GM23338 (cell line): ENCODE measurements around the gene VWA2. TPM values are rescaled to one million over a fixed set of nuclear protein-coding genes. Genes with fewer than 3 reads are reported as not detected.

ENCODE experiments used
- ATAC-seq: fragments of 200-7000 bp; cut with Tn5 transposase; 3 replicates; pipeline ENCODE4 v1.9.1; 2020
- DNase-seq: peaks from one replicate; pipeline ENCODE4 v3.0.0-alpha.2; 2015; ENCODE audit warnings: low spot score
- H2AFZ ChIP-seq: fragments of 200-600 bp; sonication (generic); 2 replicates; pipeline ENCODE4 v1.8.0; 2016; ENCODE audit warnings: antibody characterized with exemption, mild to moderate bottlenecking, moderate library complexity
- H3F3A ChIP-seq: fragments of 200-600 bp; sonication (generic); replicated peaks from 2 replicates; pipeline ENCODE4 v1.8.0; 2017; ENCODE audit warnings: antibody characterized with exemption, mixed run types, low read depth
- H3K27ac ChIP-seq: fragments of 200-600 bp; sonication (generic); 2 replicates; pipeline ENCODE4 v1.6.1; 2016; ENCODE audit warnings: low read depth
- H3K27me3 ChIP-seq: fragments of 200-600 bp; sonication (generic); 2 replicates; pipeline ENCODE4 v1.8.0; 2016; ENCODE audit warnings: mild to moderate bottlenecking, mixed run types, moderate library complexity; ENCODE audit not compliant: insufficient read depth
- H3K36me3 ChIP-seq: fragments of 200-600 bp; sonication (generic); 2 replicates; pipeline ENCODE4 v1.8.0; 2016; ENCODE audit warnings: mild to moderate bottlenecking; ENCODE audit not compliant: insufficient read depth
- H3K4me1 ChIP-seq: fragments of 200-600 bp; sonication (generic); 2 replicates; pipeline ENCODE4 v1.8.0; 2016; ENCODE audit warnings: mild to moderate bottlenecking, moderate library complexity; ENCODE audit not compliant: insufficient read depth
- H3K4me2 ChIP-seq: fragments of 200-600 bp; sonication (generic); 2 replicates; pipeline ENCODE4 v1.7.1; 2017; ENCODE audit warnings: mixed run types
- H3K4me3 ChIP-seq: fragments of 200-600 bp; sonication (generic); 2 replicates; pipeline ENCODE4 v1.6.1; 2016; ENCODE audit warnings: mixed run types
- H3K79me2 ChIP-seq: fragments of 200-600 bp; sonication (generic); replicated peaks from 2 replicates; pipeline ENCODE4 v1.8.0; 2017; ENCODE audit warnings: mild to moderate bottlenecking; ENCODE audit not compliant: insufficient read depth
- H3K9me2 ChIP-seq: fragments of 200-600 bp; sonication (generic); 2 replicates; pipeline ENCODE4 v1.8.0; 2017; ENCODE audit not compliant: insufficient read depth
- H4K20me1 ChIP-seq: fragments of 200-600 bp; sonication (generic); replicated peaks from 2 replicates; pipeline ENCODE4 v1.8.0; 2017; ENCODE audit warnings: mild to moderate bottlenecking; ENCODE audit not compliant: insufficient read depth
- H3K27ac Mint-ChIP-seq: 2 replicates; pipeline ENCODE4 v1.8.0; 2020; ENCODE audit warnings: inconsistent platforms, mild to moderate bottlenecking, moderate library complexity, mixed read lengths
- H3K27me3 Mint-ChIP-seq: 3 replicates; pipeline ENCODE4 v1.8.0; 2022; ENCODE audit warnings: low read depth, mild to moderate bottlenecking, moderate library complexity, mixed read lengths, inconsistent platforms; ENCODE audit not compliant: insufficient read depth, poor library complexity
- H3K36me3 Mint-ChIP-seq: 3 replicates; pipeline ENCODE4 v1.8.0; 2021; ENCODE audit warnings: low read depth, mild to moderate bottlenecking, inconsistent platforms, moderate library complexity, mixed read lengths
- H3K4me1 Mint-ChIP-seq: 3 replicates; pipeline ENCODE4 v1.8.0; 2020; ENCODE audit warnings: mild to moderate bottlenecking, inconsistent platforms, mixed read lengths
- H3K4me3 Mint-ChIP-seq: 3 replicates; pipeline ENCODE4 v1.8.0; 2021; ENCODE audit warnings: moderate library complexity, mild to moderate bottlenecking, inconsistent platforms, mixed read lengths
- H3K9me3 Mint-ChIP-seq: 3 replicates; pipeline ENCODE4 v1.8.0; 2020; ENCODE audit warnings: moderate library complexity, mild to moderate bottlenecking, inconsistent platforms, mixed read lengths
- CTCF ChIP-seq, 2 experiments: fragments of 200-600 bp in 1 of 2; sonication (generic) in 1 of 2; conservative IDR thresholded peaks; 2 replicates each; pipeline versions ENCODE4 v1.5.1 to v1.6.1; 2016 to 2017; ENCODE audit warnings: antibody characterized with exemption in 2 of 2, low read depth in 2 of 2, mild to moderate bottlenecking in 2 of 2, moderate library complexity in 1 of 2
- ETS1 ChIP-seq: IDR thresholded peaks from 2 replicates; pipeline ENCODE4 v1.6.1; 2016; ENCODE audit warnings: antibody characterized with exemption
- EZH2 ChIP-seq: fragments of 200-600 bp; sonication (generic); IDR thresholded peaks from one replicate; pipeline ENCODE4 v1.8.0; 2017; ENCODE audit warnings: antibody characterized with exemption, mild to moderate bottlenecking, low read depth; ENCODE audit not compliant: unreplicated experiment
- EZH2phosphoT487 ChIP-seq: fragments of 200-600 bp; sonication (generic); IDR thresholded peaks from one replicate; pipeline ENCODE4 v1.8.1; 2018; ENCODE audit warnings: antibody characterized with exemption; ENCODE audit not compliant: unreplicated experiment
- JUNB ChIP-seq: IDR thresholded peaks from one replicate; pipeline ENCODE4 v1.6.1; 2016; ENCODE audit warnings: antibody characterized with exemption; ENCODE audit not compliant: unreplicated experiment
- NANOG ChIP-seq: IDR thresholded peaks from 2 replicates; pipeline ENCODE4 v1.6.1; 2016; ENCODE audit warnings: antibody characterized with exemption, borderline replicate concordance
- POLR2AphosphoS5 ChIP-seq: IDR thresholded peaks from 2 replicates; pipeline ENCODE4 v1.6.1; 2016; ENCODE audit warnings: antibody characterized with exemption, low read depth
- REST ChIP-seq: IDR thresholded peaks from one replicate; pipeline ENCODE4 v1.6.1; 2018; ENCODE audit warnings: antibody characterized with exemption; ENCODE audit not compliant: unreplicated experiment
- STAT1 ChIP-seq: IDR thresholded peaks from one replicate; pipeline ENCODE4 v1.6.1; 2016; ENCODE audit warnings: antibody characterized with exemption; ENCODE audit not compliant: unreplicated experiment
- ZNF114 ChIP-seq: fragments of 250-450 bp; sonication (Bioruptor Pico); IDR thresholded peaks from 2 replicates; pipeline ENCODE4 v1.5.0; 2020; ENCODE audit warnings: mild to moderate bottlenecking, moderate library complexity
- ZNF331 ChIP-seq: fragments of 250-450 bp; sonication (Bioruptor Pico); IDR thresholded peaks from 2 replicates; pipeline ENCODE4 v1.5.0; 2020; ENCODE audit warnings: low read depth, mild to moderate bottlenecking, moderate library complexity
- polyA plus RNA-seq: library from polyadenylated mRNA; unstranded; fragments of >200 nt; fragmentation: Nextera tagmentation; extraction: Ambion mirVana; gene quantifications from 2 replicates; pipeline ENCODE4 v1.2.1, GENCODE V29; 2016
- total RNA-seq: library from RNA; depleted of rRNA; stranded (reverse); fragments of >200 nt; shearing (Covaris generic); gene quantifications from 2 replicates; pipeline ENCODE4 v1.2.3, GENCODE V29; 2014

The VWA2 gene
- total and polyA plus RNA-seq, 2 experiments from 2014 or later: 0.48 to 3.7 TPM

- TF ChIP-seq REST: no peak
Observed at GRCh38 chr10:114320249-114321116, 81.4 kb downstream of the VWA2 start (continued).

GRCh38 chr10:114322344-114322743, 83.3 kb downstream of the VWA2 start:
- H3K4me2 ChIP-seq: no peak overlapping the region
- Mint-ChIP-seq H3K36me3 (no peaks in the 10 kb centered on the region), H3K27me3 (peaks cover 4% of the 10 kb centered on the region), H3K4me3 (no peak overlapping the region), H3K4me1 (peaks cover 8% of the 10 kb centered on the region), H3K27ac (no peak overlapping the region), H3K9me3 (no peaks in the 10 kb centered on the region)
- H3K4me1 ChIP-seq: 0 out of 2 replicates have a peak, but pooled peaks cover 8% of the 10 kb centered on the region
- ATAC-seq: no peak
- H3K9me2 ChIP-seq: no peaks in the 10 kb centered on the region
- H3K36me3 ChIP-seq: no peaks in the 10 kb centered on the region
- TF ChIP-seq EZH2phosphoT487 (no peak), POLR2AphosphoS5 (no peak), ZNF331 (CRISPR knock-in tag) (no peak), EZH2 (no peak), CTCF (conservative IDR thresholded peaks at IDR 0.05; ENCODE audit: low read depth in 2 of 2) (no peak)
- DNase-seq: no peak
- H3K4me3 ChIP-seq: no peak overlapping the region
- no peaks in the 10 kb centered on the region for H4K20me1 ChIP-seq
- no peak overlapping the region for H2AFZ ChIP-seq
- H3K79me2 ChIP-seq: no peaks in the 10 kb centered on the region
- H3K27me3 ChIP-seq: no peaks in the 10 kb centered on the region
- H3K27ac ChIP-seq: no peak overlapping the region
- no peaks in the 10 kb centered on the region for H3F3A ChIP-seq

- Histone ChIP-seq H3K4me1 (0 out of 2 replicates have a peak, but pooled peaks cover 8% of the 10 kb centered on the region), H3F3A (no peaks in the 10 kb centered on the region), H3K79me2 (no peaks in the 10 kb centered on the region), H3K36me3 (no peaks in the 10 kb centered on the region), H2AFZ (no peak overlapping the region), H3K4me3 (no peak overlapping the region), H3K27ac (no peak overlapping the region), H3K4me2 (no peak overlapping the region), H3K27me3 (no peaks in the 10 kb centered on the region), H3K9me2 (no peaks in the 10 kb centered on the region), H4K20me1 (no peaks in the 10 kb centered on the region)
- ATAC-seq: no peak
- Mint-ChIP-seq H3K4me1 (peaks cover 8% of the 10 kb centered on the region), H3K36me3 (no peaks in the 10 kb centered on the region), H3K4me3 (no peak overlapping the region), H3K27ac (no peak overlapping the region), H3K9me3 (no peaks in the 10 kb centered on the region), H3K27me3 (peaks cover 4% of the 10 kb centered on the region)
- no peak for DNase-seq
- TF ChIP-seq ETS1 (no peak), NANOG (no peak), STAT1 (no peak), REST (no peak), ZNF114 (no peak), POLR2AphosphoS5 (no peak), ZNF331 (CRISPR knock-in tag) (no peak), JUNB (no peak), EZH2 (no peak)
Observed at GRCh38 chr10:114323023-114323422, 84.0 kb downstream of the VWA2 start.
